Astrocyte of the cerebellum (primary cell): ENCODE data around the gene AEBP1.

Experiments
- DNase-seq: peaks from one replicate; pipeline ENCODE4 v3.0.0-alpha.2; 2011; ENCODE audit warnings: low read depth
- H3K4me3 ChIP-seq: 2 replicates; pipeline ENCODE4 v1.5.1; 2011; ENCODE audit warnings: mild to moderate bottlenecking, low read depth, low read length, moderate library complexity
- in situ Hi-C: cut with HindIII; loops from 2 replicates; pipeline ENCODE4 v1.10.0; 2017; ENCODE audit warnings: low sequenced_read_pairs
- TF ChIP-seq, protein P1 (sequence below): IDR thresholded peaks from 2 replicates; pipeline ENCODE4 v1.5.1; 2012; ENCODE audit warnings: low read length, low read depth, moderate library complexity, mild to moderate bottlenecking; ENCODE audit errors: missing control alignments

AEBP1 gene

DNA sequence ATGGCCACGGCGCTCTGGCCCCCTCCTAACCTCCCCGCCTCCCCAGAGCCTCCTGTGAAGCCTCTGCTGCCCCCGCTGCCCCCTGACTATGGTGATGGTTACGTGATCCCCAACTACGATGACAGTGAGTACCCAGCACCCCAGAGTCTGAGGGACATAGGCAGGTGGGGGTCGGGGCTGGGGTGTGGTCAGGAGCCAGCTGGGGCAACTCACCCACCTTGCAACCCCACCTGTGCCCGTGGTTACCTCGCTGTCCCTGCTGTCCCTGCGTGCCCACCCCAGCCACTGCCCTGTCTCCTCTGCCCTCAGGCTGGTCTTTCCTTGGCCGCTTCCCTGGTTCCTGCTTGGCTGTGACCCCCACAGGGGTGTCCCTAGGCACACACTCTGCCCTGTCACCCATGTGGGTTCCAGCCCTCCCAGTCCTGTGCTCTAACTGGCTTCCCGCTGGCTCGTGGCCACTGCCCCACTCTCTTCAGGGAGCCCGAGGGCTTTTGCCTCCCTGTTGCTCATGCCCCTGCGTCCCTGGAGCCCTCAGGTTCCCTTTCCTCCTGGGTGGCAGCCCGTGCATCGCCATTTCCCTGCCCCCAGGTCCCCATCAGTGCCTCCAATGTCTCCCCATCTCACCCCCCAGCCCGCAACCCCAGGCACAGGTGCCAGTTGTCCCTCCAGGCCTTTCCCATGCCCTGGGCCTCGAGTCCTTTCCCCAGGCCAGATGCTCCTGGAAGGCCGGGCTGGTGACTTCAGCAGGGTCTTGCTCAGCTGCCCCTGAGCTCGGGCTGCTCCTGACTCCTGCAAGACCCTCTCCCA is 4.0 kb downstream of the AEBP1 start:
- in situ Hi-C loops: no loop called here

DNA sequence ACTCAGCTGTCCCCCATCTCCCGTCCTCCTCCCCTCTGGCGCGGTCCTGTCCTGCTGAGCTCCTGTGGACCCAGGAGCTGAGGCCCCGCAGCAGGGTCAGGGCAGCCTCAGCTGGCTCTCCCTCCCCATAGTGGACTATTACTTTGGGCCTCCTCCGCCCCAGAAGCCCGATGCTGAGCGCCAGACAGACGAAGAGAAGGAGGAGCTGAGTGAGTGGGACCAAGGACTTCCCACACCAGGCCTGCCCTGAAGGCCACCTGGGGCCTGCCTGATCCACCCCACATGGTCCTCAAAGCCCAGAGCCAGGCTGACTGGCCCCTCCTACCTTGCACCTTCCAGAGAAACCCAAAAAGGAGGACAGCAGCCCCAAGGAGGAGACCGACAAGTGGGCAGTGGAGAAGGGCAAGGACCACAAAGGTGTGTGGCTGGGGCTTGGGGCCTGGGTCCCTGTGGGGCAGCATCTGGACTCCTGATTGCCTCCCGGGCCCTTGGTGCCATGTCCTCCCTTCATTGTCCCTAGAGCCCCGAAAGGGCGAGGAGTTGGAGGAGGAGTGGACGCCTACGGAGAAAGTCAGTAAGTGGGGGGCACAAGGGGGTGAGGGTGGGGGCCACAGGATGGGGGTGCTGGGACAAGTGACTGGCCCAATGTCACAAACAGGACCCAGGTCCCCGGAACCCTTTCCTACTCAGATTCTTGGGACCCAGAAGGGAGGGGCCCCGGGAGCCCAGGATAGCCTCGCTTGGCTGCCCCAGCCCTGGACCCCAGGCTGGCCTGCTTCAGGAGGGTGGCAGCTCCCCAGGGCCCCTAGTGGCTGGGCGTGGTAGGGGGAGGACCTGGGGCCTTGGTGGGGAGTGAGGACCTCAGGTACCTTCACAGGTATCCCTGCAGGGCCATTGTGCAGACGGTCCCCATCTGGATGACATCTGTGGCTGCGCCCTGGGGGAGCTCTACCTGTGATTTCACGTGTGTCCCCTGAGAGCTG is 4.9 kb downstream of the AEBP1 start:
- in situ Hi-C loops: no loop called here
- H3K4me3 ChIP-seq: no peak overlapping the region
- TF ChIP-seq, protein P1, sequence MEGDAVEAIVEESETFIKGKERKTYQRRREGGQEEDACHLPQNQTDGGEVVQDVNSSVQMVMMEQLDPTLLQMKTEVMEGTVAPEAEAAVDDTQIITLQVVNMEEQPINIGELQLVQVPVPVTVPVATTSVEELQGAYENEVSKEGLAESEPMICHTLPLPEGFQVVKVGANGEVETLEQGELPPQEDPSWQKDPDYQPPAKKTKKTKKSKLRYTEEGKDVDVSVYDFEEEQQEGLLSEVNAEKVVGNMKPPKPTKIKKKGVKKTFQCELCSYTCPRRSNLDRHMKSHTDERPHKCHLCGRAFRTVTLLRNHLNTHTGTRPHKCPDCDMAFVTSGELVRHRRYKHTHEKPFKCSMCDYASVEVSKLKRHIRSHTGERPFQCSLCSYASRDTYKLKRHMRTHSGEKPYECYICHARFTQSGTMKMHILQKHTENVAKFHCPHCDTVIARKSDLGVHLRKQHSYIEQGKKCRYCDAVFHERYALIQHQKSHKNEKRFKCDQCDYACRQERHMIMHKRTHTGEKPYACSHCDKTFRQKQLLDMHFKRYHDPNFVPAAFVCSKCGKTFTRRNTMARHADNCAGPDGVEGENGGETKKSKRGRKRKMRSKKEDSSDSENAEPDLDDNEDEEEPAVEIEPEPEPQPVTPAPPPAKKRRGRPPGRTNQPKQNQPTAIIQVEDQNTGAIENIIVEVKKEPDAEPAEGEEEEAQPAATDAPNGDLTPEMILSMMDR: no peak
- no peak for DNase-seq

More for the DNA sequence above, 4.0 kb downstream of the AEBP1 start:
- TF ChIP-seq, protein P1: no peak
- no peak overlapping the region for H3K4me3 ChIP-seq
- no peak for DNase-seq

DNA sequence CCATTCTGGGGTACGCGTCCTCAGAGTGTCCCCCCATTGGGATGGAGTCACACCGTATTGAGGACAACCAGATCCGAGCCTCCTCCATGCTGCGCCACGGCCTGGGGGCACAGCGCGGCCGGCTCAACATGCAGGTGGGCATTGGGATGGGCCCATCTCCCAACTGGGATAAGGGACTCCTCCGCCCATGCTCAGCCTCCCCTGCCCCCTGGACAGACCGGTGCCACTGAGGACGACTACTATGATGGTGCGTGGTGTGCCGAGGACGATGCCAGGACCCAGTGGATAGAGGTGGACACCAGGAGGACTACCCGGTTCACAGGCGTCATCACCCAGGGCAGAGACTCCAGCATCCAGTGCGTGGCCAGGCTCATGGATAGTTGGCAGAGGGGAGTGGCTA is 5.8 kb downstream of the AEBP1 start:
- no peak for DNase-seq
- H3K4me3 ChIP-seq: no peak overlapping the region
- in situ Hi-C loops: no loop called here
- TF ChIP-seq, protein P1: no peak

DNA sequence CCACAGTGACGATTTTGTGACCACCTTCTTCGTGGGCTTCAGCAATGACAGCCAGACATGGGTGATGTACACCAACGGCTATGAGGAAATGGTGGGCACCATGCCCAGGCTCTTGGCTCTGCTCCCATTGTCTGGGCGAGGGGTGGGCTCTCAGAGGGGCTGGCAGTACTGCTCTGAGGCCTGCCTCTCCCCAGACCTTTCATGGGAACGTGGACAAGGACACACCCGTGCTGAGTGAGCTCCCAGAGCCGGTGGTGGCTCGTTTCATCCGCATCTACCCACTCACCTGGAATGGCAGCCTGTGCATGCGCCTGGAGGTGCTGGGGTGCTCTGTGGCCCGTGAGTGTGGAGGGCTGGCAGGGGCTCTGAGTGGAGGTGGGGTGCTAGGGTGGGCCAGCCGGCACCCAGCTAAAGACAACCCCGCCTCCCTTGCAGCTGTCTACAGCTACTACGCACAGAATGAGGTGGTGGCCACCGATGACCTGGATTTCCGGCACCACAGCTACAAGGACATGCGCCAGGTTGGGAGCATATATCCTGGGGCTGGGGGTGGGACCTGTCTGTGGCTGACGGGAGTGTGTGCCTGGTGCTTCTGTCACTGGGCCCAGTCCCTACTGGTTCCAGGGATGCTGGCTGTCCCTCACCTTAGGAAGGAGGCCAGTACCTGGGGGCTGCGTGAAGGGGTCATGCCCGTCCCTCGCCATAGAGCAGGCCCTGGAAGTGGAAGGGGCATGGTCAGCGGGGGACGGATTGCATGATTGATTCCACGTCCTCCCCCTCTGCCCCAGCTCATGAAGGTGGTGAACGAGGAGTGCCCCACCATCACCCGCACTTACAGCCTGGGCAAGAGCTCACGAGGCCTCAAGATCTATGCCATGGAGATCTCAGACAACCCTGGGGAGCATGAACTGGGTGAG is 6.8 kb downstream of the AEBP1 start:
- in situ Hi-C loops: no loop called here
- H3K4me3 ChIP-seq: no peak overlapping the region
- no peak for DNase-seq
- TF ChIP-seq, protein P1: no peak

DNA sequence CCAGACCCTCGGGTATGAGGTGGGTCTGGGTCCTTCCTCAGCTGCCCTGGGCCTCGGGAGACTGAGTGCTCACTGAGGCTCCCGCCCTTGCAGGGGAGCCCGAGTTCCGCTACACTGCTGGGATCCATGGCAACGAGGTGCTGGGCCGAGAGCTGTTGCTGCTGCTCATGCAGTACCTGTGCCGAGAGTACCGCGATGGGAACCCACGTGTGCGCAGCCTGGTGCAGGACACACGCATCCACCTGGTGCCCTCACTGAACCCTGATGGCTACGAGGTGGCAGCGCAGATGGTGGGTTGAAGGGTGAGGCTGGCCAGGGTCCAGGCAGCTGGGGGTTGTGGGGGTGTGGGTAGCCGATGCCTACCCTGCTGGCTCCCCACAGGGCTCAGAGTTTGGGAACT is 7.6 kb downstream of the AEBP1 start:
- no peak overlapping the region for H3K4me3 ChIP-seq
- in situ Hi-C loops: no loop called here
- TF ChIP-seq, protein P1: no peak
- no peak for DNase-seq
